Measurements from ENCODE around the gene ACTR8.
A peak's percentile ranks its signal among the peaks of the same experiment; 100 is the strongest.

The ACTR8 gene

DNA sequence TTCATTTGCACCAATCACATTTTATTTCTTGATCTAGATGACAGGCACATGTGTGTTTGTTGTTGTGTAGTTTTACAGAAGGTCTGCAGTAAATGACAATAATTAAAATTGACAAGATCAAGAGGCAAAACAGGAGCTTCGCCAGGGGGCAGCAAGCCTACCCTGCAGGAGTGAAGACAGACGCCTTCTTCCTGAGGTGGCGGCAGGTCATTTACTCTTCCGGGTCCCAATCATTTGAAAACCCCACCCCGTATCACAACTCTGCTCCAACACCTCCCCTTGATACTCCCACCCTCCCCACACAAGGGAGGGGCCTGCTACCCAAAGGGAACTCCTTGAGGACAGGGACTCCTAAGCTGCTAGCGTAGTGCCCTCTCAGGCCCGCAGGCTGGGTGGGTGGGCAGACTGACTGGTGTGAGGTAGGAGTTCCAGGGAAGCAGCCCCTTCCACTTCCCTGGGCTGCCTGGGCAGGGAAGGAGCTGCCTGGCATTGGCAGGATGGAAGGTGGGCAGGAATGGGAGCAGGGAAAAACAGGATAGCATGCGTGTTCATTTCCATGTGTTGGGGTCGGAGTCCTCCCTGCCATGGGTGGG, 48.8 kb downstream of the ACTR8 start:
- no peak for DNase-seq

DNA sequence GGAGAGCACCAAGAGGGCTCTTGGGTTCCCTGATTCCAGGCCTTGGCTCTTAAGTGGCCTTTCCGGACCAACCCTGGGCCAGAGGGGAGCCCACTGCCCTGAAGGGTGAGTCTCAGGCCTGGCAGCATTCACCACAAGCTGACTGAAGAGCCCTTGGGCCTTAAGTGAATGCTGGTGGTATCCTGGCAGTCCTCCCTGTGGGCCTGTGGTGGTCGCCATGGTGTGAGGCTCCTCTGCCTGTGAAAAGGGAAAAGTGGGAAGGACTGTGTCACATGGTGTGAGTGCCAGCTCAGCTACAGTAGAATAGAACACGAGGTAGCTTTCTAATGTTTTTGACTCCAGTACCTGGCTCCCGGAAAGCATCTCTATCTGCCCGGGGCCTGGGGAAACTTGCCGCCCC, 51.0 kb downstream of the ACTR8 start:
- no peak for DNase-seq

DNA sequence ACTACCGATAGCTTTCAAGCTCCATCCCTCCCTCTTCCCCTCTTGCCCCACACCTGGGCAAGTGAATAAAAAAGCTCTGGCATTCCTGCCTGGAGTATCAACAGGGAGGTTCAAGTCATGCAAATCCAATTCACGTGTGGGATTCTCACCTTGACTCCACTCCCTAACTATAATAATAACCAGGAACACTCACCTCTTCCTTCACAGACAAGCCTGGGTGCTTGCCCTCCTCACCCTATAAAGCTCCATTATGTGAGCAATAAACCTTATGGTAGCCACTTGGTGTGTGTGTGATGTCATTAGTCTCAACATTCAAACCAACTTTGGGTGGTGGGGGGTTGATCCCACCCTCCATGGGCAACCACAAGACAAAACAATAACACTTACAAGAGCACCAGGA, 52.3 kb downstream of the ACTR8 start:
- no peak for DNase-seq

DNA sequence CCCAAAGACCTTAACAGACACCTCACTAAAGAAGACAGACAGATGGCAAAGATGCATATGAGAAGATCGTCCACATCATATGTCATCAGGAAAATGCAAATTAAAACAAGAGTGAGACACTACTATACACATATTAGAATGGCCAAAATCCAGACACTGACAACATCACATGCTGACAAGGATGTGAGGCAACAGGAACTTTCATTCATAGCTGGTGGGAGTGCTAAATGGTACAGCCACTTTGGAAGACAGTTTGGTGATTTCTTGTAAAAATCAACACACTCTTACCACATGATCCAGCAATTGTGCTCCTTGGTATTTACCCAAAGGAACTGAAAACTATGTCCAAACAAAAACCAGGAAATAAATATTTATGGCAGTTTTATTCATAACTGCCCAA, 53.4 kb downstream of the ACTR8 start:
- DNase-seq, result no peak

DNA sequence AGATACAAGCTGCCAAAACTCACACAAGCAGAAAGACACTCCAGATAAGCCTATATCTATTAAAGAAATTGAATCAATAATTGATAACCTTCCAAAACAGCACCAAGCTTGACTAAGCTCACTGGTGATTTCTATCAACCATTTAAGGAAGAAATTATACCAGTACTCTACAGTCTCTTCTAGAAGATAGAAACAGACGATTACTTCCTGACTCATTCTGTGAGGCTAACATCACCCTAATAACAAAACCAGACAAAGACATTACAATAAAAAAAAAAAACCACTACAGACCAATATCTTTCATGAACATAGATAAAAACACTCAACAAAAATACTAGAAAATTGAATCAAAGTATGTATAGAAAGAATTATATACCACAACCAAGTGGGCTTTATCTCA, 55.9 kb downstream of the ACTR8 start:
- DNase-seq, result no peak

DNA sequence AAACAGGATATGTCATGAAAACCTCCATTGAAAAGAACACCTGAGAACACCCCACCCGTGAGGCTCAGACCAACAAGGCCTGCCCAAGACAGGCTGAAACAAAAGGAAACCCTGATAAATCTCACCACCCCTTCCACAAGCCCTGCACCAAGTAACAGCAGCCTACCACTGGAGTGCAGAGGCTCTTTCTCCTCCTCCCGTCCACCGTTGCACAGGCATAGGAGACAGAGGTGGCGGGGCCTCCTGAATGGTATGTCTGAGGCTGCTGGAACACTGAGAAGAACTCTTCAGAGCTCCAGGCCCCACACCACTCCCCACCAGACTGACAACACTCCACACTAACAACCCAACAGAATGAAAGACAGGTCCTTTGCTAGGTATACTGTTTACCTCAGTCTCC, 57.2 kb downstream of the ACTR8 start:
- DNase-seq, result no peak

DNA sequence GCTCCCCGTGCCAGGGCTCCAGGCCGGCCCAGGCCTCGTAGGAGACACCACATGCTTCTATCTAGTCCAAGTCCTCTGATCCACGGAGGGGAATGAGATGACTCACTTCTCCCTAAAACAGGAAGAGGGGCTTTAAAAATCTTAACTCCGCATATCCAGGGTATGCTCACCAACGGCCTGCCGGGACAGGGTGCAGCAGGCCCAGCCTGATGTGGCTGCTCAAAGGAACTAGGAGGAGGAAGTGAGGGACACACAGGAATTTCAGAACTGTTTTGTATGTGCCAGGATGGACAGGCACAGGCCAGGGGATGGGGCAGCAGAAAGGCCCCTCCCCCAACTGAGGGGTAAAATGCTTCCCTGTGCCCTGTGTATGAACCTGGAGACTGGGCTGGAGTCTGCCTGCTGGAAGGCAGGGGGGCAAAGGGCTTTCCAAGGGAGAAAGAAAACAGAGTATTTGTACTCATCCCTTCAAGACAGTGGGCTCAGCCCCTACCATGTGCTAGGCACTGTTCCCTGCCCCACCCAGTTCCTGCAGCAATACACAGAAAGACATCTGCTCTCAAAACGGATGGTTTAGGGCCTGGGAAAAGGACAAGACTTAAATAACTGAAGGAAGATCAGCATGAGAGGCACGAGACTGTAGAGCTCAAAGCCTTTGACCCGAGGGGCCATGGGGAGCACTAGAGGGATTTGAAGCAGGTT, 57.8 kb downstream of the ACTR8 start:
- DNase-seq, result no peak

DNA sequence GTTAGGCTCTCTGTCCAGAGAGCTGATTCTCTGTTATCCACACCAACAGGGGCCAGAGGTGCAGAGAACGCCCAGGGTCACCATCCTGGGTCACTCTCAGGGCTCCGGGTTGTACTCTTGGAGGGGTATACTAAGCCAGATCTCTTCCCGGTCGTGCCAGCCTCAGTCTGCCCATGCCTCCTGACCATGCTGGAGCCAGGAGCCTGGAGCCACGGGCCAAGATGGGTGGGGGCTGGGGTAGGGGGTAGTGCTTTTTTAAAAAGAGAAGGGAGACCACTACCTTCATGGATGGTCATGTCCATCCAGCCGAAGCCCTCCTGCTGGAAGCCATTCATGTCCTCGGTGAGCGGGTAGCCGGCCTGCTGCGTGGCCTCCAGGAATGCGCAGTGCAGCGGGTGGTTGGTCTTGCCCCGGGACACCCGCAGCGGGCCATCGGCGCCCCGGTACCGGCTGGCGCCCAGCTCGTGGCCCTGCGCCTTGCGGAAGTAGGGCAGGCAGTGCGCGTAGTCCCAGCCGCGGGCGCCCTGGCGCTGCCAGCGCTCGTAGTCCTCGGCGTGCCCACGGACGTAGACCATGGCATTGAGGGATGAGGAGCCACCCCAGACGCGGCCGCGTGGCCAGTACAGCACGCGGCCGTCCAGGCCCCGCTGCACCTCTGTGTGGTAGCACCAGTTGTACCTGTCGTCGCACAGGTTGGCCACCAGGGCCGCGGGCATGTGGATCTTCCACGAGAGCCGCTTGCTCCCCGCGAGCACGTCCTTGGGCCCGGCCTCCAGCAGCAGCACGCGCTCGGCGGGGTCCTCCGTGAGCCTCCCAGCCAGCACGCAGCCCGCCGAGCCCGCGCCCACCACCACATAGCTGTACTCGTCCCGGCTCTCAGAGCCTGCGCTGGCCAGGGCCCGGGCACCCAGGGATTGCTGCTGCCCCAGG, 58.7 kb downstream of the ACTR8 start:
- no peak for DNase-seq

- no peak for DNase-seq
Observed at GRCh38 chr3:53822331-53822741, 59.6 kb downstream of the ACTR8 start.

- peak in 2 of 3 experiments; percentile 31 to 35 for DNase-seq
Observed at GRCh38 chr3:53821631-53822121, 60.3 kb downstream of the ACTR8 start.

DNA sequence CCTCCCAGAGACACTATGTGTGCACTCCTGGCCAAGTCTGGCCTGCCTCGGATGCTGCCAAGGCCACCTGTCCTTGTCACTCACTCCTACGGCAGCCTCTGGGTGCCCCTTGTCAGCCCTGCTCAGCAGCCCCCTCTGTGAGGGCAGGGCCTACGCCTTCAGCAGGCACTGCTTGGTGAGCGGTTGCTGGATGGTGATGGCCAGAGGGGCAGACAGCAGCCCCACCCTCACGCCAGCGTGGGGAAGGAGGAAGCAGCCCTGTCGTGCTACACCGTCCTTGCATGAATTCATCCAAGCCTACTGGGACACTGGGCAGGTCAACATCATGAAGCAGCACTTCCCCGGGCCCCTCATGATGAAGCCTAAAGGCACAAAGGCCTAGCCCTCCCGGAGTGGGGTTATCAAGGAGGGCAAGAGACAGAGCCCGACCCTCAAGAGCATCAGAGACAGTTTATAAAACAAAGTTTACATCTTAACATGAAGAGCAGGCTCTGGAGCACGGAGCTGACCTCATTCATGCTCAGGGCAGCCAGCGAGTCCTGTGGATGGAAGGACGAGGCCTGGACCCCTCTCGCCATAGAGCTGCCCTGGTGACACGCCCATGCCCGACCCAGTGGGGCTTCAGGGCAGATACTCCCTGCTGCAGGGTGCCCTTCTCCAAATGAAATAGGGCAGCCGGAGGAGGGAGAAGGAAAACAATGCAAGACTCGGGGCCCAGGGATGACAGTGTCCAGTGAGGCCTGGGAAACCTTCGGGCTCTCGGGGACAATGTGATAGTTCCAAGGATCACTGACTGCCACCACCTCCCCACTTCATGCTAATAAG, 61.0 kb downstream of the ACTR8 start:
- DNase-seq, result no peak

GRCh38 chr3:53820084-53820483, 61.9 kb downstream of the ACTR8 start:
- DNase-seq, result no peak

- no peak for DNase-seq
Observed at GRCh38 chr3:53819163-53819868, 62.6 kb downstream of the ACTR8 start.

DNA sequence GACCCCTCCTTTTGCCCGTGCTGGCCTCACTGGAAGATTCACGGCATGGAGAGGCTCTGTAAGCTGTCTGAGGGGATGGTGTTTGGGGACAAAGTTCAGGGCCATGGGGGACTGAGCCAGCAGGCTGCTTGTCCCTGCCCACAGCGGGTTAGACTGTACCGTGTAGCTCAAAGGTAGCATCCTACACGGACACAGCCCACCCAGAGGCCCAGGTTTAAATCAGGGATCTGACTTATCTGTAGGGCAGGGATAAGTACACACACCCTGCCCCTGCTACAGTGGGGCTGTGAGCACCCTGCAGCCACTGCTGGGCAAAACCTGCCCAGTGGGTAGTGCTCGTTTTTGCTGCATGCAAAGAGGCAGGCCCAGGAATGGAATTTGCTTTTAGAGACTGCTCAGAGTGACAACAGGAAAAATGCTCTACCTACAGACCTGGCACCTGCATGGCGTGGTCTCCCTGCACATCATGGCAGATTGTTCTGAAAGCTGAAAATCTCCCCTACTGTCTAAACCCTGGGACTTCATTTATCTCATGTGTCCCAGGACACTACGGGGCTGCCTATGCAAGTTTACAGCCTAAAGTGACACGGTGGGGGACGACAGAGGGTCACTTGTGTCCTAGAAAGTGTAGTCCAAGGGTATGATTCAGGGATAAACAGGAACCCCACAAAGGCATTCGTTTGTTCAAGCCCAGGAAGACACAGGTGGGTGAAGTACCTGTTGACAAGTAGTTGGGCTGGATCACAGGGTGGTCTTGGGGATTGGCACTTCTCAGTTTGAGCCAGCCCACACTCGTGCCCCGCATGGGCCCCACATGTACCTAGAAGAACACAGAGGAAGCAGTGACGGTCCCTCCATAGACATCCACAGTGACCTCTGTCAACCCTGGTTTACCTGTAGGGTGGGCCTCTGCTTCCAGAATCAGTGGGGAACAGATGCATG, 63.5 kb downstream of the ACTR8 start:
- DNase-seq, result no peak

GRCh38 chr3:53817809-53818208, 64.1 kb downstream of the ACTR8 start:
- no peak for DNase-seq

DNA sequence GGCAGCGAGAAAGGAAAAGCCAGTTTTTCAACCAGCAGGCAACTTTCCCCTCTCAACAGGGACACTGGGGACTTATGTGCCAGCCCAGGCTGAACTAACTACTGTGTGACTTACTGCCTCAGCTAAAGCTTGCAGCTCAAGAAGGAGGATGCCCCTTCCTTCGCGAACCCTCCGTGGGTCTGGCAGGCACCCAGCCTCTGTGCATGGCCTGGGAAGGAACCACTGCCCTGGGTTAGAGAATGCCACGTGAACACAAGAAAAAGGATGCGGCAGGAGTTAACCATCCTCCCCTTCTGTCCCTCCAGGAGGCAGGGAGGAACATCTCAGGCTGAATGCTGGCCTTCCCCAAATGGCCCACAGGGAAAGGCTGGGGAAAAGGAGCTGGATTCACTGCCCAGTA, 64.7 kb downstream of the ACTR8 start:
- no peak for DNase-seq
